ENCODE data around the gene GNG7.

GRCh38 chr19:2719920-2720776 lies 17.7 kb upstream of the GNG7 start:
- no peak for TF ChIP-seq EZH2 (IDR thresholded peaks at IDR 0.05; ENCODE audit: borderline replicate concordance, low read length)
- no peak for TF ChIP-seq CTCF (conservative IDR thresholded peaks at IDR 0.05 in 1 of 2, IDR thresholded peaks at IDR 0.05 in 1 of 2; ENCODE audit: extremely low read depth in 1 of 2, insufficient read depth in 1 of 2, low read depth in 1 of 2, low read length in 2 of 2)

All from mammary epithelial cell (primary cell).